GM08714 (cell line): ENCODE measurements around the gene ERFL.

ENCODE experiments used
- H3K4me3 ChIP-seq: fragments of 200-500 bp; sonication (Bioruptor generic); 2 replicates; pipeline ENCODE4 v1.5.1; 2014; ENCODE audit warnings: mild to moderate bottlenecking, low read length, inconsistent platforms
- ZNF274 ChIP-seq: IDR thresholded peaks from 2 replicates; pipeline ENCODE4 v1.6.1; 2012; ENCODE audit warnings: mild to moderate bottlenecking, low read depth, low read length

The ERFL gene

DNA sequence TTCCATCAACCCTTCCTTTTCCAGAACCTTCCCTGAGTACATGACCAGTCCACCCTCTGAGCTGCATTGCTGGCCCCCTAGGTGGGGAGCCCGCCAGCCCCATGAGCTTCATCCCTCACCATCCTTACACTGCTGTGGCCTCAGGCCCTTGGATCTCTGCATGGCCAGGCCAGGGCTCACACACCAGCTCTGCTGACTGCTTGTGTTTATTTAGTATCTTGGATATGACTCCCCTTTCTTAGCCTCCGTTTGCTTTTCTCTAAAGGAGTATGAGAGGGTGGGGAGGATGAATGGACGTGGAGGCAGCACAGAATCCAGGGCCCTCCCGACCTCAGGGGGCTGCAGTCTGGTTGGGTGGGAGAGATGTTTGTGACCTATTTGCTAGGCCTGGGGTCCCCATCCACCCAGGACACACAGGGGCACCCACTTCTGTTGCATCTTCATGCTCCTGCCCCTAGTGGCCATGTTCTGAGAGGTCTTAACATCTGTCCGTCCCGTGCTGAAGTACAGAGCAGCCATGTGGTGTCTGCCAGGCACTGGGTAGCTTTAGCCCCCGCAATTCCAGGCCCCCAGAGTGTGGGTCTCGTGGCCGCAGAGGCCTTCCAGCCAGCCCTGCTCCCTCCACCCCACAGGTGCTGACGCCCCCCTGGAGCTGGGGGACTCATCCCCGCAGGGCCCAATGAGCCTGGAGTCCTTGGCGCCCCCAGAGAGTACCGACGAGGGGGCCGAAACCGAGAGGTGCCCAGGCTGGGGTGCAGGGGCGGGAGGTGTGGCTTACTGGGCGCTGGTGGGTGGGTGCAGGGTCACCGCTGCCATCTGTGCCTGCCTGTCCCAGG, 32.3 kb downstream of the ERFL start:
- no peak for TF ChIP-seq ZNF274
- no peak overlapping the region for H3K4me3 ChIP-seq

- H3K4me3 ChIP-seq: no peak overlapping the region
- TF ChIP-seq ZNF274: no peak
Measured at GRCh38 chr19:41894350-41894749, 33.9 kb downstream of the ERFL start.

- H3K4me3 ChIP-seq: no peak overlapping the region
- no peak for TF ChIP-seq ZNF274
Measured at GRCh38 chr19:41893899-41894298, 34.4 kb downstream of the ERFL start.

DNA sequence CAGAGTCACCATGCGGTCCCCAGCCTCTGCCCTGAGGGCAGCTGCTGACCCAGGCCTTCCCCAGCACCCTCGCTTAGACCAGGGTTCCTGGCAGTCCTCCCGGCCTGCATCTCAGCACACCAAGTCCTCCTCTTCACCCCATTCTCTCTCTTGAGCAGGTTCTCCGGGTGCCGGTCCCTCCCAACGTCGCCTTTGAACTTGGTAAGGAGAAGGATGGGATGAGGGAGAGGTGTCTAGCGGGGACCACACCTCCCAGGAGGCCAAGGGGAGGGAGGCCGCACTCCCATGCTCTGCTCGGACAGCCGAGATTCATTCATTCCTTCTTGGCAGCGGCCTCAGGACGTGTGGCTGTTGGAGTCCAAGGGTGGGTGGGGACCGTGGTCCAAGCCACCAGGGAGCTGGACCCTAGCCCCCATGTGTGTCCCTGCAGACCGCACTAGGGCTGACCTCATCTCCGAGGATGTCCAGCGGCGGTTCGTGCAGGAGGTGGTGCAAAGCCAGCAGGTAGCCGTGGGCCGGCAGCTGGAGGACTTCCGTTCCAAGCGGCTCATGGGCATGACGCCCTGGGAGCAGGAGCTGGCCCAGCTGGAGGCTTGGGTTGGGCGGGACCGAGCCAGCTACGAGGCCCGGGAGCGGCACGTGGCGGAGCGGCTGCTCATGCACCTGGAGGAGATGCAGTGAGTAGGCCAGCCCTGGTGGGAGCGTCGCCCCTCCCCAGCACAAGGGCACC, 35.9 kb downstream of the ERFL start:
- no peak for TF ChIP-seq ZNF274
- no peak overlapping the region for H3K4me3 ChIP-seq

DNA sequence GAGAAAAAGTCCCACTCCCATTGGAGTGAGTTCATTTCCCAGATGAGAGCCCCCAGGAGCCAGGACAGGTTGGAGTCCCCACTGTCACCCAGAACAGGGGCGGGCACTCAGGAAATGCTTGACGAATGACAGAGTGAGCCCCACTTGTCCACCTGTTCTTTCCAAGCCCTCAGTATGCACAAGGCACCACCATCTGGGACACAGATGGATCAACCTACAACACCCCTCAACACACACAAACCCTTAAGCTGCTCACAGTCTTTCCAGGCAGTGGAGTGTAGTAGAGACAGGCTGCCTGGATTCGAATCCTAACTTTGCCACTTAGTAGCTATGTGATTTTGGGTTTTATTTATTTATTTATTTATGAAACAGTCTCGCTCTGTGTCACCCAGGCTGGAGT, 37.3 kb downstream of the ERFL start:
- H3K4me3 ChIP-seq: no peak overlapping the region
- no peak for TF ChIP-seq ZNF274

- H3K4me3 ChIP-seq: no peak overlapping the region
- TF ChIP-seq ZNF274: no peak
Measured at GRCh38 chr19:41889896-41890295, 38.4 kb downstream of the ERFL start.

DNA sequence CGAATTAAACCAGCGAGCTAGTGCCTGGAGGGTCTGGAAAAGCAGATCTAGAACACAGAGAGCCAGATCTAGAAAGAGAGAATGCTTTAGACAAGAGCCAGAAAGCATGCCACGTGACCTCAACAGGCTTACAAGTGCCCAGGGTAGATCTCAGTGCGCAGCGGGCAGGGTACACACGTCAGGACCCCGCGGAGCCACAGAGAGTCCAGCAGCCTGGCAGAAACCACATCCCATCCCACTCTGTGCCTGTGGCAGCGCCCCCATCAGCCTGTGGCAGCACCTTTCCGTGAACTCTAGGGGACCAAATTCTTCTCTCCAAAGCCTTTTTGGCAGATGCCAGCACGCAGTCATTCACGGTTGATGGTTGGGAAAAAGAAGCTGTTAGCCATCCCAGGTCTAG, 39.3 kb downstream of the ERFL start:
- H3K4me3 ChIP-seq: no peak overlapping the region
- no peak for TF ChIP-seq ZNF274

GRCh38 chr19:41887711-41888382, 40.4 kb downstream of the ERFL start:
- TF ChIP-seq ZNF274: no peak
- peak overlapping the region; percentile 60; the same call in 1 of the 2 replicates for H3K4me3 ChIP-seq

- peak overlapping the region; percentile 60; the same call in 1 of the 2 replicates for H3K4me3 ChIP-seq
- no peak for TF ChIP-seq ZNF274
Measured at GRCh38 chr19:41886761-41887710, 41.2 kb downstream of the ERFL start.

- TF ChIP-seq ZNF274: no peak
- H3K4me3 ChIP-seq: peak overlapping the region; percentile 95
Measured at GRCh38 chr19:41883821-41884733, 44.2 kb downstream of the ERFL start.

- peak overlapping the region; percentile 91 for H3K4me3 ChIP-seq
Measured at GRCh38 chr19:41883463-41883820, 44.8 kb downstream of the ERFL start.

GRCh38 chr19:41882568-41883462, 45.4 kb downstream of the ERFL start, which contains the start of gene ARHGEF1:
Gene ARHGEF1 (plus strand): TSS chr19:41883184. CDS start chr19:41888083, 4,899 bp downstream.
- peak within 1 kb of the TSS; percentile 91 for H3K4me3 ChIP-seq

More at GRCh38 chr19:41883463-41883820, 44.8 kb downstream of the ERFL start:
- TF ChIP-seq ZNF274: no peak

More at GRCh38 chr19:41882568-41883462, 45.4 kb downstream of the ERFL start, which contains the start of gene ARHGEF1:
- no peak for TF ChIP-seq ZNF274
